GM12878 (cell line): ENCODE results near the gene TMED5.

Experiments
- CBX5 ChIP-seq: sonication (generic); IDR thresholded peaks from 2 replicates; pipeline ENCODE4 v1.6.1; 2016; ENCODE audit warnings: low read depth, moderate library complexity, mild to moderate bottlenecking, inconsistent platforms
- CTCF ChIP-seq, 3 experiments: IDR thresholded peaks in 2 of 3; conservative IDR thresholded peaks in 1 of 3; 2 replicates each; pipeline ENCODE4 v1.5.1; 2011; ENCODE audit warnings: low read depth in 3 of 3, low read length in 3 of 3, mild to moderate bottlenecking in 3 of 3, control low read depth in 2 of 3, moderate library complexity in 2 of 3, inconsistent platforms in 1 of 3, mixed read lengths in 1 of 3; ENCODE audit not compliant: control insufficient read depth in 2 of 3, insufficient read depth in 1 of 3; ENCODE audit errors: extremely low read depth in 1 of 3
- EZH2 ChIP-seq: IDR thresholded peaks from 2 replicates; pipeline ENCODE4 v1.6.1; 2012; ENCODE audit warnings: low read depth, mild to moderate bottlenecking, control low read depth, inconsistent platforms, low read length, borderline replicate concordance; ENCODE audit not compliant: control insufficient read depth
- FOS ChIP-seq: IDR thresholded peaks from 3 replicates; pipeline ENCODE4 v1.6.1; 2011; ENCODE audit warnings: borderline replicate concordance; ENCODE audit not compliant: insufficient read length; ENCODE audit errors: extremely low read depth
- POLR2A ChIP-seq: IDR thresholded peaks from 2 replicates; pipeline ENCODE4 v1.6.1; 2011; ENCODE audit warnings: low read depth, mild to moderate bottlenecking, low read length

- TF ChIP-seq CTCF (IDR thresholded peaks at IDR 0.05 in 2 of 3, conservative IDR thresholded peaks at IDR 0.05 in 1 of 3; ENCODE audit: control insufficient read depth in 2 of 3, extremely low read depth in 1 of 3, insufficient read depth in 1 of 3, low read depth in 3 of 3, low read length in 3 of 3) (no peak), POLR2A (no peak), FOS (no peak), CBX5 (no peak), EZH2 (no peak)
These were observed 15.4 kb downstream of the TMED5 start for GRCh38 chr1:93164816-93165215.
